OCI-LY3 (cell line): ENCODE measurements around the gene INSC.

Experiments
- H2AFZ ChIP-seq: fragments of 200-600, 300-600 bp; shearing (Covaris generic); 2 replicates; pipeline ENCODE4 v1.6.0; 2014; ENCODE audit warnings: antibody characterized with exemption, low read depth, low read length
- H3K27ac ChIP-seq: fragments of 200-600, 300-600 bp; sonication (generic); 2 replicates; pipeline ENCODE4 v1.5.1; 2014; ENCODE audit warnings: mild to moderate bottlenecking, low read length, moderate library complexity, mixed read lengths
- H3K27me3 ChIP-seq: fragments of 200-600, 300-600 bp; sonication (generic); 2 replicates; pipeline ENCODE4 v1.6.1; 2014; ENCODE audit warnings: low read depth, low read length, mixed read lengths
- H3K36me3 ChIP-seq: fragments of 200-600, 300-600 bp; sonication (generic); replicated peaks from 2 replicates; pipeline ENCODE3; 2014; ENCODE audit warnings: low read depth, low read length, mixed read lengths
- H3K4me1 ChIP-seq: fragments of 300-600, 200-600 bp; sonication (generic); 2 replicates; pipeline ENCODE4 v1.6.1; 2014; ENCODE audit warnings: low read length, mixed read lengths
- H3K4me2 ChIP-seq: fragments of 200-600, 300-600 bp; sonication (generic); 2 replicates; pipeline ENCODE4 v1.6.1; 2014; ENCODE audit warnings: low read length, mixed read lengths
- H3K4me3 ChIP-seq: fragments of 300-600, 200-600 bp; sonication (generic); 2 replicates; pipeline ENCODE4 v1.5.1; 2014; ENCODE audit warnings: antibody characterized with exemption, mild to moderate bottlenecking, low read length, moderate library complexity
- H3K79me2 ChIP-seq: fragments of 300-600, 200-600 bp; shearing (Covaris generic); 2 replicates; pipeline ENCODE4 v1.6.1; 2014; ENCODE audit warnings: mild to moderate bottlenecking, low read length, mixed read lengths
- H3K9ac ChIP-seq: fragments of 300-600, 200-600 bp; shearing (Covaris generic); 2 replicates; pipeline ENCODE4 v1.6.0; 2014; ENCODE audit warnings: mild to moderate bottlenecking, low read length, moderate library complexity
- H3K9me3 ChIP-seq: fragments of 200-600, 300-600 bp; shearing (Covaris generic); 2 replicates; pipeline ENCODE4 v1.6.1; 2014; ENCODE audit warnings: low read length, mixed read lengths; ENCODE audit not compliant: insufficient read depth
- H4K20me1 ChIP-seq: fragments of 200-600, 300-600 bp; sonication (generic); 2 replicates; pipeline ENCODE4 v1.6.1; 2016; ENCODE audit warnings: low read length, mixed read lengths; ENCODE audit not compliant: insufficient read depth
- EZH2phosphoT487 ChIP-seq: fragments of 200-600 bp; shearing (Covaris generic); IDR thresholded peaks from 2 replicates; pipeline ENCODE4 v1.6.1; 2018; ENCODE audit warnings: antibody characterized with exemption, mixed run types, low read depth
- TF ChIP-seq, protein P1 (sequence below): fragments of 200-600, 300-600 bp; sonication (generic); IDR thresholded peaks from 2 replicates; pipeline ENCODE4 v1.5.1; 2014; ENCODE audit warnings: antibody characterized with exemption, low read length, low read depth

Gene INSC

DNA sequence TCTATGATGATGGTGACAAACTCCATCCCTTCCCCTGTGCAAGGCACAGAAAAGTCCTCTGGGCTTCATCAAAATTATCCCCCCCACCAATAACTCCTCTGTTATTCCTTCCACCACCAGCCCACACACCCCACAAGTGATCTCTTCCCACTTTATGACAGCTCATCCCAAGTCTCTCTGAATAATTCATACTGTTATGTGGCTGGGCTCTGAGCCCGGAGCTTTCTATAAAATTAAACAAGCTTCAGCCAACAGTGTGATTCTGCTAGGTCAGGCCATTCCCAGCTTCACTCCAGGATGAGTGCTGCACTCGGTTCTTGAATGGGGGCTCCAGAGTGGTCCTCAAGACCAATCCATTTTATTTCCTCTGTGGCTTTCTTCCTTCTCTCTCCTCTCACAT lies 83.0 kb downstream of the INSC start:
- H4K20me1 ChIP-seq, result no peaks in the 10 kb centered on the region
- no peak overlapping the region for H3K4me2 ChIP-seq
- H3K9me3 ChIP-seq, result no peaks in the 10 kb centered on the region
- H3K27ac ChIP-seq, result no peak overlapping the region
- no peak overlapping the region for H2AFZ ChIP-seq
- H3K79me2 ChIP-seq, result no peaks in the 10 kb centered on the region
- TF ChIP-seq EZH2phosphoT487, result no peak
- TF ChIP-seq, protein P1, sequence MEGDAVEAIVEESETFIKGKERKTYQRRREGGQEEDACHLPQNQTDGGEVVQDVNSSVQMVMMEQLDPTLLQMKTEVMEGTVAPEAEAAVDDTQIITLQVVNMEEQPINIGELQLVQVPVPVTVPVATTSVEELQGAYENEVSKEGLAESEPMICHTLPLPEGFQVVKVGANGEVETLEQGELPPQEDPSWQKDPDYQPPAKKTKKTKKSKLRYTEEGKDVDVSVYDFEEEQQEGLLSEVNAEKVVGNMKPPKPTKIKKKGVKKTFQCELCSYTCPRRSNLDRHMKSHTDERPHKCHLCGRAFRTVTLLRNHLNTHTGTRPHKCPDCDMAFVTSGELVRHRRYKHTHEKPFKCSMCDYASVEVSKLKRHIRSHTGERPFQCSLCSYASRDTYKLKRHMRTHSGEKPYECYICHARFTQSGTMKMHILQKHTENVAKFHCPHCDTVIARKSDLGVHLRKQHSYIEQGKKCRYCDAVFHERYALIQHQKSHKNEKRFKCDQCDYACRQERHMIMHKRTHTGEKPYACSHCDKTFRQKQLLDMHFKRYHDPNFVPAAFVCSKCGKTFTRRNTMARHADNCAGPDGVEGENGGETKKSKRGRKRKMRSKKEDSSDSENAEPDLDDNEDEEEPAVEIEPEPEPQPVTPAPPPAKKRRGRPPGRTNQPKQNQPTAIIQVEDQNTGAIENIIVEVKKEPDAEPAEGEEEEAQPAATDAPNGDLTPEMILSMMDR, result no peak
- H3K4me1 ChIP-seq, result no peaks in the 10 kb centered on the region
- H3K27me3 ChIP-seq, result no peaks in the 10 kb centered on the region
- no peaks in the 10 kb centered on the region for H3K36me3 ChIP-seq
- H3K4me3 ChIP-seq, result no peak overlapping the region
- H3K9ac ChIP-seq, result no peak overlapping the region

DNA sequence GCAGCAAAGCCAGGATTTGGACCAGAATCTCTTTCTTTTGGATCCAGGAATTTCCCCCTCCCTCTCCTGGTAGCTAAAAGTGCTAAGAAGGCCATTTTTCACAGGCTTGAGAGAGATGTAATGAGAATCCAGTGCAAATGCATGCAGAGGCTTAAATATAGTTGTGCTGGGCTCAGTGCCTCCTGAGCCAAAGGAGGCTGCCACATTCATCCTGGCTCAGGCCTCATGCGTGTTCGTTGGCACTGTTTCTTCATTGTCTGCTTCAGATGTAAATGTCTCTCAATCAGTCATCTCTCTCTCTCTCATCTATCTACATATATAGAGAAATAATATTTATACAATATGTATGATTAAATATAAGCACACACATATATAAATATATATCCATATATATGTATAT lies 83.6 kb downstream of the INSC start:
- H3K9ac ChIP-seq, result no peak overlapping the region
- TF ChIP-seq EZH2phosphoT487, result no peak
- TF ChIP-seq, protein P1, result no peak
- H3K4me3 ChIP-seq, result no peak overlapping the region
- no peak overlapping the region for H3K27ac ChIP-seq
- no peaks in the 10 kb centered on the region for H4K20me1 ChIP-seq
- H3K27me3 ChIP-seq, result 0 out of 2 replicates have a peak, but pooled peaks cover 1% of the 10 kb centered on the region
- H2AFZ ChIP-seq, result no peak overlapping the region
- H3K36me3 ChIP-seq, result no peaks in the 10 kb centered on the region
- H3K79me2 ChIP-seq, result no peaks in the 10 kb centered on the region
- no peaks in the 10 kb centered on the region for H3K9me3 ChIP-seq
- no peaks in the 10 kb centered on the region for H3K4me1 ChIP-seq
- no peak overlapping the region for H3K4me2 ChIP-seq

DNA sequence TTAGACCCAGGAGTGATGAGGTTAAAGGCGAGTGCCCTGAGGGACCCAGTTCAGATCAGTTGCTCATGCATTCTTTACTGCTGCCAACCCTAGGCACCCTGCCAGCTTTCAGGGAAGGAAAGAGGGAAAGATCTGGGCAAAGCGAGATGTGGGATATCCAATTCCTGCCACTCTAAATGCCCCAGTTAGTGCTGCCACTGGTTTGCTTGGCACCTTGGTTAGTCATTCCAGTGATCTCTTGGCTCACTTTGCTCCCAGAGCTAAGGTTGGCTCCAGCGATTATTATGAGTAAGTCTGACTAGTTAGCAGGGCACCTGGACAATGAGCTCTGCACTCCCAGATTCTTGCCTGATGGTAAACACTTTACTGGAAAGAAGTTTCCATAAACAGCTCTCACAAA lies 85.0 kb downstream of the INSC start:
- H3K4me3 ChIP-seq, result no peak overlapping the region
- H4K20me1 ChIP-seq, result no peaks in the 10 kb centered on the region
- 0 out of 2 replicates have a peak, but pooled peaks cover 3% of the 10 kb centered on the region for H3K27me3 ChIP-seq
- no peak overlapping the region for H3K27ac ChIP-seq
- TF ChIP-seq EZH2phosphoT487, result no peak
- TF ChIP-seq, protein P1, result no peak
- H2AFZ ChIP-seq, result no peak overlapping the region
- no peak overlapping the region for H3K4me2 ChIP-seq
- no peaks in the 10 kb centered on the region for H3K36me3 ChIP-seq
- H3K9me3 ChIP-seq, result no peaks in the 10 kb centered on the region
- no peaks in the 10 kb centered on the region for H3K79me2 ChIP-seq
- no peak overlapping the region for H3K9ac ChIP-seq
- H3K4me1 ChIP-seq, result no peaks in the 10 kb centered on the region

DNA sequence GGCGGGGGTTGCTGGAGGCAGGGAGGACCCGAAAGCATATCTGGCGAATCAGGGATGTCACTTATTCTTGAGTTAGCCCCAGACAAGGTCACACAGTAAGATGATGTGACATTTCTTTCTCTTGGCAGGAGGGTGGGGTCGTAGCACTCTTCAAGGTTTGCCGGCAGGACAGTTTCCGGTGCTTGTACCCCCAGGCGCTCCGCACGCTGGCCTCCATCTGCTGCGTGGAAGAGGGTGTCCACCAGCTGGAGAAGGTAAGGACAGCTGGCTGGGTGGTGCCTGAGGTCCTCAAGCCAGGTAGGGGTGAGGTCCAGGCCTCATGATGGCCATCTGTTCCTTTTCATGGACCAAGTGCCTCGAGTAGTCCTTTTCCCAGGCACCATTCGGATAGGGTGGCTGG lies 86.0 kb downstream of the INSC start:
- Histone ChIP-seq H3K4me1 (no peaks in the 10 kb centered on the region), H4K20me1 (no peaks in the 10 kb centered on the region), H3K36me3 (no peaks in the 10 kb centered on the region), H3K27me3 (0 out of 2 replicates have a peak, but pooled peaks cover 3% of the 10 kb centered on the region), H3K9ac (no peak overlapping the region), H3K9me3 (no peaks in the 10 kb centered on the region), H2AFZ (no peak overlapping the region), H3K4me3 (no peak overlapping the region), H3K79me2 (no peaks in the 10 kb centered on the region), H3K4me2 (no peak overlapping the region), H3K27ac (no peak overlapping the region)
- TF ChIP-seq, protein P1, result no peak
- no peak for TF ChIP-seq EZH2phosphoT487
